ELF-1 (cell line): Measurements from ENCODE around the gene CFAP54.

Experiments
- DNase-seq: peaks from one replicate; pipeline ENCODE4 v3.0.0-alpha.2; 2016; ENCODE audit warnings: low read depth, low spot score

Gene CFAP54

DNA sequence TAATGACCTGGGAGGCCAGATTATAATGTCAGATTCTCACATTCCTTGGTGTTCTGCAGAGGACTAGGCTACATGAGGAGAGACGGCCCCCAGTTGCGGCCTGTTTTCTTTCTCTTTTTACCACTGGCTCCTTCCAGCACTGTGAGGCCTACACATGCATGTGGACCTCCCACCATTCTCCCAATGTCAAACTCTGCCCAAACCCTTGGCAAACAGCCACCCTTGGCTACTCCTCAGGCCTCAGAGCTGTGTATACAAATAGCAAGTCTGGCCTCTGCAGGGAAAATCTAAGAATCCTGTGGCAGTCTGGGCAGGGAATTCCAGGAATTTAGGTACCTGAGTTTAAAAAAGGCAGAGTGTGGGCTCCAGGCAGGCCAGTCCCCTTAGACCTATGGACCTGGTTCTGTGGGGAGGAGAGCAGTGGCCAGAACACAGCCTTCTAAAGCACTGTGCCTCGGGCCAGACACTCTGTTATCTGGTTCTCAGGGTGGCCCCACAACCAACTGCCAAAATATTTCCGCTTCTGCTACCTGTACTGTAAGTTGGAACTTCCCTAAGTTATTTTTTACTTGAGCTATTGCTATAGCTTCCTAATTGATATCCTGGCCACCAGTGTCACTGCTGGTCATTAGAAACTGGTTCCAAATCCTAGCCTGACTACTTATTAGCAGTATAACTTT, 397.8 kb downstream of the CFAP54 start:
- DNase-seq = peak; percentile 74

DNA sequence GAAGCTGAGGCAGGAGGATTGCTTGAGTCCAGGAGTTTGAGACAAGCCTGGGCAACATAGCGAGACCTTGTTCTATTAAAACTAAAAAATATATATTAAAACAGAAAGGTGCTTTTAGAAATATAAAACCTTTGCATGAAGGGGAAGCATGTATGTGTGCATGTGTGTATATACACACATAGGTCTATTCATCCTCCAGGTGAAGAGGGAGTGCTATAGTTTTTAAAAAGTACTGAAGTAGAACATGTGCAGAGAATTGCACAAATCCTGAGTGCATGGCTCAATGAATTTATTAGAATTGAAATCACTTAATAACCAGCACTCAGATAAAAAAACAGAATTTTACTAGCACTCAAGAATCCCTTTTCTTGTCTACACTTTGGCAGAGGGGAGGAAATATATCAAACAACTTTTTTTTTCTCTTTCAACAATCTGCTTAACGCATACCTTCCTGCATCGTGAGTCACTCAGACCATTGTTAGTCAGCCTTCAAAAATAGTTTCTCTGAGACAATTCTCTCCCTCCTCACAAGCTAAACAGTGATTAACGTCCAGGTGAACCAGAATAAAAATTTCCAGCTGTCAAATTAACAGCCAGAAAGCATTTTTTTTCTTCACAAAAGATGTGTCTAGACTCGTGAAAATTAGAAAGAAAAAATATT, 400.0 kb downstream of the CFAP54 start:
- no peak for DNase-seq

DNA sequence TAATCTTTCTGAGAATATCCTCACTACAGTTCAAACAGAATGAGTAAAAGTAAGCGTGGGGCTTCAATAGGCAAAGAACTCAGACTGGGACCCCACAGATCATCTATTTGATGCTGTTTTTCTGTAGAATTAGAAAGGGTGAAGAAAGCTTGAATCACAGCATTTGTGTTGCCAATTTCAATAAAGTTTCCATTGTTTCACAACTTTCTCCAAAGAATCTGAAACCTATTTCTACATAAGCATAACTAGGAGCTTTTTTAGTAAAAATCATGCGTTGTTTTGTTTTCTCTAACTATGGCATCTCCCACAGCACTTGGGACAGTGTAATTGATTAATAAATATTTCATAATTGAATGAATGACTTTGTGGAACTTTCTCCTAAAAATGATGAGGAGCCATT, 401.0 kb downstream of the CFAP54 start:
- no peak for DNase-seq

DNA sequence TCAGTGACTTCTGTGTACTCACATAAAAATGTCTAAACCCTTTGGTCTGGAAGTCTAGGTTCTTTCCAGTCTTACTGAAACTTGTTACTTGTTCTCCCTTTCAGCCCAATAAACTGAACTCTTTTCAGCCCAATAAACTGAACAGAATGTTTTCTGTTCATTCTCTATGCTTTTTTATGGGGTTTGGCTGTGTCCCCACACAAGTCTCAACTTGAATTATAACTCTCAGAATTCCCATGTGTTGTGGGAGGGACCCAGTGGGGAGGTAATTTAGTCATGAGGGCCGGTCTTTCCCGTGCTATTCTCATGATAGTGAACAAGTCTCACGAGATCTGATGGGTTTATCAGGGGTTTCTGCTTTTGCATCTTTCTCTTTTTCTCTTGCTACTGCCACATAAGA, 402.7 kb downstream of the CFAP54 start:
- no peak for DNase-seq

DNA sequence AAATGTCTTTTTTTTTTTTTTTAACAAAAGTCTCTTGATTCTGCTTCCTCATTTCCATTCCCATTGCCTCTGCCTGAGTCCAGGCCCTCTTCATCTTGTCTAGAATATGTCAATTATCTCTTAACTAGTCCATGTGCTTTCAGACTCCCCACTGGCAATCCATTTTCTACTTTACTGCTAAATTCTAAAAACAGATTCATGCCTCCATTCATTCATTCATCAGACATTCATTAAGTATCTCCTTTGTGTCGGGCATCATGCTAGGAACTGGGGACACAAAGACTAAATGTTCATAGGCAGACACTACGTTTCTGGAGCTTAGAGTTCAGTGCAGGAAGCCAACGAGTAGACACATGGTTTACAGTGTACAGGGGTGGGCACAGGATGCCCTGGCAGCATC, 408.0 kb downstream of the CFAP54 start:
- DNase-seq = no peak

DNA sequence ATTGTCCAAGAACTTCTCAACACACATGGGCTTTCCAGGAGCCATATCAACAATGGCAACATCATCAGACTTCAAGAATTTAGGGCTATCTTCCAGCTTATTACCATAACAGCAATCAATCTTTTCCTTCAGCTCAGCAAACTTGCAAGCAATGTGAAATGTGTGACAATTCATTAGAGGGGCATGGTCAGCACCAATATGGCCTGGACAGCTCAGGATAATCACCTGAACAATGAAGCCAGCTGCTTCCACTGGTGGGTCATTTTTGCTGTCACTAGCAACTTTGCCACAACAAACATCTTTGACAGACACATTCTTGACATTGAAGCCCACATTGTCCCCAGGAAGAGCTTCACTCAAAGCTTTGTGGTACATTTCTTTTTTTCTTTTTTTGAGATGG, 411.8 kb downstream of the CFAP54 start:
- no peak for DNase-seq

DNA sequence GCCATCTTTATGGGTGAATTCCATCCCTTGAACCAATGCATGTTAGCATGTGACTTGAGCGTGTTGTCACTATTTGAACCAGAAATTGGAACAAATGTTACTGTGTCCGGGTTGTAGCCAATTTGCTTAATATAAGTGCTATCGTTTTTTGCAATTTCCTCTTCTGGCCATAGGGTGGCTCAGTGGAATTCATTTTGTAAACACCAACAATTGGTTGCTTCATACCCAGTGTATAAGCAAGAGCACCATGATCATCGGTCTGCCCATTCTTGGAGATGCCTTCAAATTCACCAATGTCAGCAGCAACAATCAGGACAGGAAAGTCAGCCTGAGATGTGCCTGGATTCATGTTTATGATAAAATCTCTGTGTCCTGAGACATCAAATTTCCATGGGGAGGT, 412.7 kb downstream of the CFAP54 start:
- no peak for DNase-seq

DNA sequence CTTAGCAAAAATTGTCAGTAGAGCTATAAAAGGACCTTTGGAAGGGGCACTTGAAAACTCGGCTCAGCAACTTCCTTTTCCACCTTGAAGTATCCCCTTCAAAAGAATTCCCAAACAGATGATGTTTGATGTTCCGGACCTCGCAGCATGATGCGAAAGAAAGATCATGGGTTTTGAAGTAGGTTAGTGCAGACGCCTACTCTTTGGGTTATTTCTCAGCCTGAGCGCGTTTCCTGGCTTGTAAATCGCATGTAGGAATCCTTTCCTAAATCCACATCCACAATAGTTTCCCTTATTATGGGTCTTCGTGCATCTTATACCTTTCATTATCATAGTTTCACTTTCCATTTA, 417.1 kb downstream of the CFAP54 start:
- DNase-seq = no peak

DNA sequence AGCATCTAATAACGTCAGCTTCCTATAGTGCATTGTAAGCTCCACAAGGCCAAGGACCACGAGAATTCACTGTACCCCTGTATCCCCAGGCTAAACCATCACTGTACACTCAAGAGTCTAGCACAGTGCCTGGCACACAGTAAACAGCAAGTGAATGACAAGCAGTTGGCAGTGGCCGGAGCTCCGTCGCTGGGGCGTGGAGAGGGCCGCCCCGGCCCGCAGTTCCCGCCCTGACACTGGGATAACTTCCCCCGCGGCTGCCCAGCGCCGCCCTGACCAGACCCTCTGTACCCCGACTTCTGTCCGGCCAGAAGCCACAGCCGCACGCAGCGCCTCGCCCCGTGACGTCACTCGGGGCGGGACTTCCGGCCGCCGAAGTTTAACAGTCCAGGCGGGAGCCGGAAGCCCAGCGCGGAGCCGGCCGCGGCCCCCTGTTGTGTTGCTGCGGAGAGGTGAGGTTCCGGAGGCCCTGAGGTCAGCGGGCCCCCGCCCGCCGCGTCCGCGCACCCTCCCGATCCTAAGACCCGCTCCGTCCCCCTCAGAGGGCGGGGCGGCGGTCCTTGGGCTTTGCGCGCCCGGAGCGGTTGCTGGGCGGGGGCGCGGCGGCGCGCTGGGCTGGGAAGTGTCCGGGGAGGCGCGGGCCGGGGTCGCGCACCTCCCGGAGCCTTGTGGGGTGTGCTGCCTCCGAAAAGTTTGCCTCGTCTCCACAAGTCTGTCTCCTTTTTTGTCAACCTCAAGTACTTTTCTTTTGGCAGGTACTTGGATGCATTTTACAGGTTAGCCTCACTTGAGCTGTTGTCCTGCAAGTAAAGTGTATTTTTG, 417.7 kb downstream of the CFAP54 start, which contains the start of gene NEDD1:
TSS of gene NEDD1 (plus strand) at position 409 of the 822 bp plus-strand sequence. CDS start 2,503 bp downstream, outside the sequence.
- DNase-seq = peak; percentile 94

DNA sequence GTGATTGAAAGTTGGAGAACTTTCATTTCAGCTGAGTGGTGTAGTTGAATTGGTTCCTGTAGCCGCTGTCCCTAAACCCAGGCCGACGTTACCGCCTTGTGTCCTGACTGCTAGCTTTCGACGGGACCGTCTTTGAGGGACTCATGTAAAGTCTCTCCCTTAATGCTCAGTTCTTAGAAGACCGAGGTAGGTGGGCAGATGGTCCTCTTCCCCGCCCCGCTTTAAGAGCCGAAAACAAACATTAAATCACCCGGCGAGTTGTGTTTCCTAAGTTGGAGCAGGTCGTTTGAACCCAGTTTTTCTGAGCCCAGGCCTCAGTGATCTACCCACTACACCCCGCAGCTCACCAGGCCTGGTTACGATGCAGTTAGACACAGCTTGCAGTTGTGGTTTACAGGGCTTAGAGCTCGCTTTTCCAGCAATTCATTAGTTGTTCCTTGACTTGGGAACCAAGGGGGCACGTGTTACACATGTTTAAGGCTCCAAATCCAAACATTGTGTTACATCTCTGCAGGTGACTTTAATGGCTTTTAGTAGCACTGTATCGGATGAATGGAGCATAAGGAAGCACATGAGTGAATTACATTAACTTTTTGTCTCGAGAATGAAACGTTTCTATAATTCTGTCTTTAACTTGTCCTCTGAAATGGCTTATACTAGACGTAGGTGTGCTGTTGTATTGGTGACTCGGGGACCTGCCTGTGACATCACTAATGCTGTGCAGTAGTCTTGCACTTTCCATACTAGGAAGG, 418.5 kb downstream of the CFAP54 start:
- peak; percentile 63 for DNase-seq

DNA sequence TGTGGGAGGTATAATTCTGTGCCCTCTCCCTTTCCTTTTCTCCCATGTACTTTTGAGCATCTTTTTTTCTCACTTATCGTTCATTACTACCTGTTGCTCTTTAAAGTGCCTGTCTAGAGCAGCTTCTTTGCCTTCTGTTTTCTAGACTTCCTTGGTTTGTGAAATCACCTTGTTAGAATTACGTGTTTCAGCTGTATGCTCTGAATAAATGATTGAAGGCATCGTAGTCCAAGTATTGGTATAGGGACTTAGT, 419.0 kb downstream of the CFAP54 start:
- no peak for DNase-seq

DNA sequence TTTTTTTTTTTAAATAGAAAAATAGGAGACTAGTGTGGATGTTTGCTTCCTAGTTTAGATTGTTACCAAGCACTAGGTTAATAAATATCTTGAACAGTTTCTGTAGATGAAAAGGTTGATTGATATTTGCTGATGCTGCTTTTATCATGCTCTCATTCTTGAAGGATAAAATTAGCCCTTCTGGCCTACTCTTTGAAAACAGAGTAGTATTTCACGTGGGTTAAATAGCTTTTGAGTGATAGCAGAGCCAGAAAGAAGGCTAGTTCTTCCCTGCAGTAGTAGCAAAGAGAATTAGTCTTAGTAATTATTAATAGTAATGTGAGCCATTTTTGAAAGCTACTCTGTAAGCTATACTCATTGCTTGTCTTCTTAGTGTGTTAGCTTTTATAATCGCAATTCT, 422.9 kb downstream of the CFAP54 start:
- DNase-seq = no peak

DNA sequence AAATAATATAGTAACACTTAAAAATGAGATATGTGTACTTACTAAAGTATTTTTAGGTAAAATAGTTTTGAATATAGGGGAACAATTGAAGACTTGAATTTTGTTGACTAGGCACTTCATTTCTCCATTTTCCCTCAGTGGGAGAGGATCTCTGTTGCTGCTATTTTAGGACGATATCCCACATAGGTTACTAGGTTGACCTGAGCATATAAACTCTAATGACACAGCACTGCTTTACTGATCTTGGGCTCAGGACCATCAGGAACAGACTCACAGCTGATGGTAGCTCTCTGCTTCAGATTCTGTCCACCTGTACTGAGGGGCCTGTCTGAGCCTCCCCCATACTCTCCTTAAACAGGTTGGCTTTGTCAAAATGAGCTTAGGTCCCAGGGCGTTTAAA, 423.6 kb downstream of the CFAP54 start:
- no peak for DNase-seq

DNA sequence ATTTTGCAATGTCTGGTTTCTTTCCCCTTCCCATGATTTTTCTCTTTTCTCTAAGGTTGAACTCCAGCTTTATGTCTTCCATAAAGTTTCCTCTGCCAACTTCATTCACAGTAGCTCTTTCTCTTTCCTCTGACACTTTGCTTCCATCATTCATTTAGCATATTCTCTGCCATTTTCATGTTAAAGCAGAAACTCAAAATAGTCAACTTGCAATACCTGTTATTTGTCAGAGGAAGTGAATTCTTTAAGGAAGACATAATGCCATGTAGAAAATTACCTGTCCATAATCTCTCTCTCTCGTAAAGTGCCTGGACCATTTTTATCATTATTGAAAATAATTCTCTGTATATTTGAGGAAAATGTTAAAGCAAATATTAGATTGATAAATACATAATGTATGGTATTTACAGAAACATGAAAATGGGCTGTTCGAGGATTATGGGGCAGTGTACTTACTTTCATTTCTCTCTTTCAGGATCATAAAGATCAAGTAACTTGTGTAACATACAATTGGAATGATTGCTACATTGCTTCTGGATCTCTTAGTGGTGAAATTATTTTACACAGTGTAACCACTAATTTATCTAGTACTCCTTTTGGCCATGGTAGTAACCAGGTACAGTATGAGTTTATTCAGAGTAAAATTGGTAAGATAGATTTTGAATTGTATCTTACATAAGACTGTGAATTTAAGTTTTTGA, 430.3 kb downstream of the CFAP54 start:
- no peak for DNase-seq
